Fibroblast of lung (primary cell): ENCODE measurements around the gene MSI2. TPM values are rescaled to one million over a fixed set of nuclear protein-coding genes. Genes with fewer than 3 reads are reported as not detected.

ENCODE experiments used
- DNase-seq, 2 donors: peaks; one replicate each; pipeline versions ENCODE4 v3.0.0 to v3.0.0-alpha.2; 2010; ENCODE audit warnings: low read depth in 2 of 2
- H2AFZ ChIP-seq: 2 replicates; pipeline ENCODE4 v1.5.1; 2012; ENCODE audit warnings: low read length, control low read depth, inconsistent platforms
- H3K27ac ChIP-seq: 2 replicates; pipeline ENCODE4 v1.5.1; 2011; ENCODE audit warnings: low read length, control low read depth; ENCODE audit not compliant: insufficient read depth
- H3K27me3 ChIP-seq: 2 replicates; pipeline ENCODE4 v1.5.1; 2011; ENCODE audit warnings: mild to moderate bottlenecking, low read length; ENCODE audit not compliant: control insufficient read depth, insufficient read depth
- H3K36me3 ChIP-seq: 2 replicates; pipeline ENCODE4 v1.5.1; 2011; ENCODE audit warnings: low read length; ENCODE audit not compliant: control insufficient read depth, insufficient read depth
- H3K4me1 ChIP-seq: 2 replicates; pipeline ENCODE4 v1.5.1; 2011; ENCODE audit warnings: low read length; ENCODE audit not compliant: control insufficient read depth, insufficient read depth; ENCODE audit errors: extremely low read depth
- H3K4me2 ChIP-seq: 2 replicates; pipeline ENCODE4 v1.5.1; 2011; ENCODE audit warnings: low read length, control low read depth; ENCODE audit not compliant: insufficient read depth; ENCODE audit errors: extremely low read depth
- H3K4me3 ChIP-seq, 4 experiments: fragments of 200-600 bp in 1 of 4; sonication (generic) in 1 of 4; replicated peaks in 1 of 4; 2 replicates each; pipeline ENCODE4 v1.5.1; 2011 to 2016; ENCODE audit warnings: low read length in 4 of 4, low read depth in 3 of 4, mild to moderate bottlenecking in 3 of 4, control low read depth in 2 of 4, inconsistent platforms in 1 of 4, mixed read lengths in 1 of 4; ENCODE audit not compliant: insufficient read depth in 1 of 4; ENCODE audit errors: control extremely low read depth in 1 of 4
- H3K79me2 ChIP-seq: 2 replicates; pipeline ENCODE4 v1.5.1; 2012; ENCODE audit warnings: mild to moderate bottlenecking, low read length, inconsistent platforms; ENCODE audit not compliant: control insufficient read depth, insufficient read depth
- H3K9ac ChIP-seq: 2 replicates; pipeline ENCODE4 v1.5.1; 2011; ENCODE audit warnings: mild to moderate bottlenecking, low read length, control low read depth; ENCODE audit not compliant: insufficient read depth
- H3K9me3 ChIP-seq: 2 replicates; pipeline ENCODE4 v1.5.1; 2012; ENCODE audit warnings: low read depth, low read length; ENCODE audit not compliant: control insufficient read depth, insufficient read depth
- H4K20me1 ChIP-seq: 2 replicates; pipeline ENCODE4 v1.5.1; 2011; ENCODE audit warnings: low read length; ENCODE audit not compliant: control insufficient read depth, insufficient read depth; ENCODE audit errors: extremely low read depth
- CTCF ChIP-seq, 2 donors: IDR thresholded peaks in 1 of 2; conservative IDR thresholded peaks in 1 of 2; 1 replicate in 1 of 2; 2 replicates in 1 of 2; pipeline ENCODE4 v1.5.1; 2011 to 2012; ENCODE audit warnings: low read length in 2 of 2, control low read depth in 1 of 2, inconsistent platforms in 1 of 2, low read depth in 1 of 2, mild to moderate bottlenecking in 1 of 2
- EZH2 ChIP-seq: IDR thresholded peaks from 2 replicates; pipeline ENCODE4 v1.5.1; 2012; ENCODE audit warnings: low read length, control low read depth, mild to moderate bottlenecking; ENCODE audit errors: missing control alignments
- polyA plus RNA-seq, 2 donors: library from polyadenylated mRNA; depleted of rRNA in 1 of 2; stranded (reverse) in 1 of 2; unstranded in 1 of 2; fragments of >200 nt; gene quantifications; 2 replicates each; pipeline ENCODE4 v1.2.1, GENCODE V29; 2011 to 2012; ENCODE audit warnings: missing spikeins in 1 of 2
- total RNA-seq: library from RNA; depleted of rRNA; stranded (reverse); fragments of >200 nt; gene quantifications from 2 replicates; pipeline ENCODE4 v1.2.1, GENCODE V29; 2014

The MSI2 gene
- total and polyA plus RNA-seq, 2 donors (not counting 1 experiment from before 2014, with no cell fraction given): 6.8 to 14.2 TPM

- Histone ChIP-seq H3K79me2 (no peaks in the 10 kb centered on the region), H4K20me1 (no peaks in the 10 kb centered on the region), H3K27ac (no peak overlapping the region), H2AFZ (no peak overlapping the region), H3K9ac (no peak overlapping the region), H3K9me3 (no peaks in the 10 kb centered on the region), H3K4me3 (no peak overlapping the region), H3K4me2 (no peak overlapping the region), H3K27me3 (no peaks in the 10 kb centered on the region), H3K4me1 (no peaks in the 10 kb centered on the region), H3K36me3 (no peaks in the 10 kb centered on the region)
- DNase-seq: no peak
- no peak for TF ChIP-seq CTCF (conservative IDR thresholded peaks at IDR 0.05 in 1 of 2, IDR thresholded peaks at IDR 0.05 in 1 of 2; ENCODE audit: low read depth in 1 of 2, low read length in 2 of 2)
- no peak for TF ChIP-seq EZH2
These were observed 153.8 kb downstream of the MSI2 start for GRCh38 chr17:57410169-57410568.

GRCh38 chr17:57412520-57413096 is 156.3 kb downstream of the MSI2 start:
- Histone ChIP-seq H2AFZ (no peak overlapping the region), H3K36me3 (no peaks in the 10 kb centered on the region), H3K4me1 (no peaks in the 10 kb centered on the region), H3K9me3 (no peaks in the 10 kb centered on the region), H4K20me1 (no peaks in the 10 kb centered on the region), H3K9ac (no peak overlapping the region), H3K4me2 (no peak overlapping the region), H3K4me3 (no peak overlapping the region), H3K27me3 (no peaks in the 10 kb centered on the region), H3K79me2 (no peaks in the 10 kb centered on the region), H3K27ac (no peak overlapping the region)
- DNase-seq: no peak
- no peak for TF ChIP-seq CTCF (conservative IDR thresholded peaks at IDR 0.05 in 1 of 2, IDR thresholded peaks at IDR 0.05 in 1 of 2; ENCODE audit: low read depth in 1 of 2, low read length in 2 of 2)
- no peak for TF ChIP-seq EZH2

- no peak overlapping the region for H3K4me3 ChIP-seq
- H3K27me3 ChIP-seq: no peaks in the 10 kb centered on the region
- no peaks in the 10 kb centered on the region for H3K79me2 ChIP-seq
- H3K27ac ChIP-seq: no peak overlapping the region
- no peaks in the 10 kb centered on the region for H3K4me1 ChIP-seq
- H2AFZ ChIP-seq: no peak overlapping the region
- no peaks in the 10 kb centered on the region for H4K20me1 ChIP-seq
- TF ChIP-seq CTCF (conservative IDR thresholded peaks at IDR 0.05 in 1 of 2, IDR thresholded peaks at IDR 0.05 in 1 of 2; ENCODE audit: low read depth in 1 of 2, low read length in 2 of 2): no peak
- no peak for TF ChIP-seq EZH2
- no peak overlapping the region for H3K9ac ChIP-seq
- no peak for DNase-seq
- no peaks in the 10 kb centered on the region for H3K9me3 ChIP-seq
- H3K4me2 ChIP-seq: no peak overlapping the region
- H3K36me3 ChIP-seq: no peaks in the 10 kb centered on the region
These were observed 157.7 kb downstream of the MSI2 start for GRCh38 chr17:57413848-57414651.
